ENCODE measurements around the gene EPB41.
A peak's percentile ranks its signal among the peaks of the same experiment; 100 is the strongest.
"Not testable (repeated sequence)": the region's sequence is repeated elsewhere in the genome, so short reads cannot be mapped to it uniquely, and the experiment has no call there.

The EPB41 gene

GRCh38 chr1:28914228-28915030, at the start of gene EPB41:
Gene EPB41, plus strand, starts transcription at chr1:28914569. Its CDS starts 72,869 bp downstream, at chr1:28987438.
- peak; percentile 78 for DNase-seq (ENCODE audit: low read depth)

GRCh38 chr1:28864695-28865094, 49.7 kb upstream of the EPB41 start:
- DNase-seq (ENCODE audit: low read depth) = no peak

GRCh38 chr1:28865997-28866650, 48.2 kb upstream of the EPB41 start:
- no peak for DNase-seq (ENCODE audit: low read depth)

GRCh38 chr1:28867850-28868249, 46.5 kb upstream of the EPB41 start:
- no peak for DNase-seq (ENCODE audit: low read depth)

GRCh38 chr1:28869952-28870351, 44.4 kb upstream of the EPB41 start:
- DNase-seq (ENCODE audit: low read depth) = no peak

GRCh38 chr1:28871631-28872401, 42.6 kb upstream of the EPB41 start:
- no peak for DNase-seq (ENCODE audit: low read depth)

- DNase-seq (ENCODE audit: low read depth) = not testable (repeated sequence)
These were observed 39.2 kb upstream of the EPB41 start for GRCh38 chr1:28875134-28875533.

- DNase-seq (ENCODE audit: low read depth) = peak; percentile 59
These were observed 37.1 kb upstream of the EPB41 start for GRCh38 chr1:28877132-28877781.

- no peak for DNase-seq (ENCODE audit: low read depth)
These were observed 35.6 kb upstream of the EPB41 start for GRCh38 chr1:28878796-28879195.

- DNase-seq (ENCODE audit: low read depth) = peak; percentile 74
These were observed 32.2 kb upstream of the EPB41 start for GRCh38 chr1:28882009-28882628.

- DNase-seq (ENCODE audit: low read depth) = no peak
These were observed 31.1 kb upstream of the EPB41 start for GRCh38 chr1:28883242-28883616.

- no peak for DNase-seq (ENCODE audit: low read depth)
These were observed 28.9 kb upstream of the EPB41 start for GRCh38 chr1:28885472-28885877.

GRCh38 chr1:28885977-28886730, 28.2 kb upstream of the EPB41 start:
- no peak for DNase-seq (ENCODE audit: low read depth)

GRCh38 chr1:28886731-28887418, 27.5 kb upstream of the EPB41 start:
- DNase-seq (ENCODE audit: low read depth) = peak; percentile 66

- no peak for DNase-seq (ENCODE audit: low read depth)
These were observed 26.9 kb upstream of the EPB41 start for GRCh38 chr1:28887419-28887834.

- no peak for DNase-seq (ENCODE audit: low read depth)
These were observed 26.3 kb upstream of the EPB41 start for GRCh38 chr1:28887835-28888682.

- DNase-seq (ENCODE audit: low read depth) = no peak
These were observed 25.5 kb upstream of the EPB41 start for GRCh38 chr1:28888915-28889314.

GRCh38 chr1:28889357-28889756, 25.0 kb upstream of the EPB41 start:
- no peak for DNase-seq (ENCODE audit: low read depth)

GRCh38 chr1:28890435-28890834, 23.9 kb upstream of the EPB41 start:
- no peak for DNase-seq (ENCODE audit: low read depth)
